IMR-90 (cell line): ENCODE results near the gene ADD1. TPM values are rescaled to one million over a fixed set of nuclear protein-coding genes. Genes with fewer than 3 reads are reported as not detected.

Experiments used
- ATAC-seq: fragments of 200-7000 bp; cut with Tn5 transposase; 2 replicates; pipeline ENCODE4 v1.9.1; 2020; ENCODE audit warnings: low read depth, mild to moderate bottlenecking, moderate library complexity
- BruUV-seq: library from RNA; stranded (reverse); fragments of 400-500 nt; replicated peaks from 2 replicates; lab custom pipeline; 2021; lab: Mats Ljungman, UMichigan
- CTCF ChIA-PET: fragments of 300-600 bp; formaldehyde crosslinking; extraction: SDS; loops from one replicate; lab custom pipeline; 2021; ENCODE audit warnings: antibody characterized with exemption; lab: Yijun Ruan, JAX
- POLR2A ChIA-PET: fragments of 300-600 bp; sonication (Branson Sonifier 250); formaldehyde crosslinking; loops from one replicate; lab custom pipeline; 2022; ENCODE audit warnings: antibody characterized with exemption; ENCODE audit not compliant: unreplicated experiment; lab: Charles Lee
- DNase-seq: peaks from one replicate; pipeline ENCODE4 v3.0.0; 2013
- H2AFZ ChIP-seq: replicated peaks from 2 replicates; pipeline ENCODE3; 2013; ENCODE audit warnings: low read length, mild to moderate bottlenecking; ENCODE audit not compliant: poor library complexity
- H2AK5ac ChIP-seq: 2 replicates; pipeline ENCODE4 v1.6.1; 2013; ENCODE audit warnings: low read depth, low read length, inconsistent platforms
- H2AK9ac ChIP-seq: replicated peaks from 2 replicates; pipeline ENCODE3; 2013; ENCODE audit warnings: mild to moderate bottlenecking, low read depth, low read length, moderate library complexity; ENCODE audit not compliant: poor library complexity
- H2BK120ac ChIP-seq: 2 replicates; pipeline ENCODE4 v1.6.1; 2013; ENCODE audit warnings: low read depth, low read length, inconsistent platforms
- H2BK15ac ChIP-seq: 3 replicates; pipeline ENCODE4 v1.6.1; 2013; ENCODE audit warnings: low read depth, low read length, inconsistent platforms
- H2BK20ac ChIP-seq: 2 replicates; pipeline ENCODE4 v1.6.1; 2013; ENCODE audit warnings: low read depth, mild to moderate bottlenecking, inconsistent platforms, low read length, moderate library complexity
- H2BK5ac ChIP-seq: 2 replicates; pipeline ENCODE4 v1.6.1; 2013; ENCODE audit warnings: mild to moderate bottlenecking, low read depth, low read length, inconsistent platforms; ENCODE audit not compliant: poor library complexity, severe bottlenecking
- H3K14ac ChIP-seq: replicated peaks from 2 replicates; pipeline ENCODE4 v1.6.1; 2013; ENCODE audit warnings: low read depth, low read length, inconsistent platforms
- H3K18ac ChIP-seq: 2 replicates; pipeline ENCODE4 v1.6.1; 2013; ENCODE audit warnings: low read depth, low read length, control low read depth
- H3K23ac ChIP-seq: 2 replicates; pipeline ENCODE4 v1.6.1; 2013; ENCODE audit warnings: low read depth, low read length, inconsistent platforms
- H3K27ac ChIP-seq: 2 replicates; pipeline ENCODE4 v1.5.1; 2013; ENCODE audit warnings: mild to moderate bottlenecking, control low read depth, low read length; ENCODE audit not compliant: insufficient read depth
- H3K27me3 ChIP-seq: 2 replicates; pipeline ENCODE4 v1.6.1; 2013; ENCODE audit warnings: low read length; ENCODE audit not compliant: control insufficient read depth, insufficient read depth
- H3K36me3 ChIP-seq: 2 replicates; pipeline ENCODE4 v1.6.1; 2013; ENCODE audit warnings: low read length, mixed read lengths; ENCODE audit not compliant: control insufficient read depth, insufficient read depth
- H3K4ac ChIP-seq: 2 replicates; pipeline ENCODE4 v1.6.1; 2013; ENCODE audit warnings: low read depth, low read length, inconsistent platforms
- H3K4me1 ChIP-seq: 2 replicates; pipeline ENCODE4 v1.6.1; 2013; ENCODE audit warnings: low read length, mixed read lengths; ENCODE audit not compliant: control insufficient read depth, insufficient read depth
- H3K4me2 ChIP-seq: 2 replicates; pipeline ENCODE4 v1.6.1; 2013; ENCODE audit warnings: low read depth, mild to moderate bottlenecking, control low read depth, low read length, moderate library complexity
- H3K4me3 ChIP-seq: 2 replicates; pipeline ENCODE4 v1.5.1; 2013; ENCODE audit warnings: low read depth, mild to moderate bottlenecking, control low read depth, low read length, moderate library complexity; ENCODE audit not compliant: insufficient read depth
- H3K56ac ChIP-seq: 2 replicates; pipeline ENCODE4 v1.6.1; 2013; ENCODE audit warnings: low read length, inconsistent platforms; ENCODE audit not compliant: insufficient read depth; ENCODE audit errors: extremely low read depth
- H3K79me1 ChIP-seq, 2 experiments: 2 replicates each; pipeline ENCODE4 v1.6.1; 2013; ENCODE audit warnings: low read length in 2 of 2, inconsistent platforms in 1 of 2, low read depth in 1 of 2
- H3K9ac ChIP-seq: 2 replicates; pipeline ENCODE4 v1.6.1; 2013; ENCODE audit warnings: low read depth, low read length, control low read depth
- H3K9me1 ChIP-seq: 2 replicates; pipeline ENCODE4 v1.6.1; 2013; ENCODE audit warnings: low read length, inconsistent platforms; ENCODE audit not compliant: insufficient read depth
- H3K9me3 ChIP-seq: 2 replicates; pipeline ENCODE4 v1.6.1; 2013; ENCODE audit warnings: low read length; ENCODE audit not compliant: control insufficient read depth, insufficient read depth
- H4K20me1 ChIP-seq: 2 replicates; pipeline ENCODE4 v1.6.1; 2013; ENCODE audit warnings: low read length, inconsistent platforms; ENCODE audit not compliant: insufficient read depth
- H4K5ac ChIP-seq: 2 replicates; pipeline ENCODE4 v1.6.1; 2013; ENCODE audit warnings: mild to moderate bottlenecking, low read depth, low read length, control low read depth
- H4K8ac ChIP-seq, 2 experiments: 2 replicates each; pipeline ENCODE4 v1.6.1; 2013; ENCODE audit warnings: low read depth in 2 of 2, low read length in 2 of 2, control low read depth in 1 of 2, inconsistent platforms in 1 of 2
- H4K91ac ChIP-seq: 2 replicates; pipeline ENCODE4 v1.6.1; 2013; ENCODE audit warnings: low read depth, low read length, inconsistent platforms; ENCODE audit not compliant: insufficient read depth
- BHLHE40 ChIP-seq: fragments of 150-350 bp; IDR thresholded peaks from 2 replicates; pipeline ENCODE4 v1.6.1; 2016; ENCODE audit warnings: mild to moderate bottlenecking, low read depth, low read length
- CEBPB ChIP-seq: IDR thresholded peaks from 2 replicates; pipeline ENCODE4 v1.6.1; 2012; ENCODE audit warnings: low read depth, low read length, improper control_type of control experiment
- CHD1 ChIP-seq: IDR thresholded peaks from 2 replicates; pipeline ENCODE4 v1.6.1; 2012; ENCODE audit warnings: low read depth, low read length, improper control_type of control experiment
- ELK1 ChIP-seq: fragments of 150-350 bp; IDR thresholded peaks from 2 replicates; pipeline ENCODE4 v1.6.1; 2016; ENCODE audit warnings: low read depth, mild to moderate bottlenecking, low read length, moderate library complexity, borderline replicate concordance
- FOS ChIP-seq: fragments of 150-350 bp; IDR thresholded peaks from 2 replicates; pipeline ENCODE4 v1.6.1; 2016; ENCODE audit warnings: low read depth, low read length
- MAFK ChIP-seq: IDR thresholded peaks from 2 replicates; pipeline ENCODE4 v1.6.1; 2012; ENCODE audit warnings: low read depth, low read length, improper control_type of control experiment
- MAZ ChIP-seq: IDR thresholded peaks from 2 replicates; pipeline ENCODE4 v1.6.1; 2012; ENCODE audit warnings: low read depth, mild to moderate bottlenecking, low read length, improper control_type of control experiment, moderate library complexity, borderline replicate concordance
- MXI1 ChIP-seq: IDR thresholded peaks from 2 replicates; pipeline ENCODE4 v1.6.1; 2012; ENCODE audit warnings: low read depth, mild to moderate bottlenecking, low read length, moderate library complexity, borderline replicate concordance
- NFE2L2 ChIP-seq: fragments of 150-350 bp; IDR thresholded peaks from 2 replicates; pipeline ENCODE4 v1.6.1; 2016; ENCODE audit warnings: low read depth, mild to moderate bottlenecking, low read length
- POLR2A ChIP-seq: IDR thresholded peaks from 2 replicates; pipeline ENCODE4 v1.6.1; 2012; ENCODE audit warnings: mild to moderate bottlenecking, low read depth, low read length
- RAD21 ChIP-seq: IDR thresholded peaks from 2 replicates; pipeline ENCODE4 v1.6.1; 2012; ENCODE audit warnings: low read length, improper control_type of control experiment
- RCOR1 ChIP-seq: IDR thresholded peaks from 2 replicates; pipeline ENCODE4 v1.6.1; 2012; ENCODE audit warnings: mild to moderate bottlenecking, low read length, improper control_type of control experiment; ENCODE audit not compliant: insufficient replicate concordance
- RFX5 ChIP-seq: IDR thresholded peaks from 2 replicates; pipeline ENCODE4 v1.8.0; 2012; ENCODE audit warnings: low read depth, mild to moderate bottlenecking, low read length, moderate library complexity
- SMC3 ChIP-seq: fragments of 150-350 bp; IDR thresholded peaks from 2 replicates; pipeline ENCODE4 v1.6.1; 2016; ENCODE audit warnings: low read depth, mild to moderate bottlenecking, antibody characterized with exemption, low read length, moderate library complexity
- WGBS, 2 experiments: methylation state at CpG; one replicate each; pipeline versions ENCODE4 v1.1.5 to v1.1.7; 2013; ENCODE audit warnings: missing lambda C conversion rate in 2 of 2; ENCODE audit not compliant: insufficient read length in 1 of 2; ENCODE audit errors: extremely low coverage in 2 of 2; 5-methylcytosine and 5-hydroxymethylcytosine counted together
- dilution Hi-C: fragments of 300-500 bp; cut with HindIII; formaldehyde crosslinking; loops from one replicate; pipeline ENCODE4 v1.14.3; 2018; ENCODE audit warnings: low sequenced_read_pairs; ENCODE audit not compliant: unreplicated experiment
- in situ Hi-C: fragments of 300-500 bp; cut with MboI; formaldehyde crosslinking; loops from 3 replicates; pipeline ENCODE4 v1.14.3; 2019; ENCODE audit warnings: low sequenced_read_pairs, inconsistent platforms, mixed read lengths
- intact Hi-C: fragments of 100-400 bp; cut with micrococcal nuclease; formaldehyde crosslinking; loops from 2 replicates; pipeline ENCODE4 v1.10.0; 2022
- polyA plus RNA-seq, 3 experiments: library from polyadenylated mRNA; depleted of rRNA; stranded (reverse); fragments of >200 nt; gene quantifications; 2 replicates each; pipeline ENCODE4 v1.2.3, GENCODE V29; 2012; ENCODE audit warnings: low replicate concordance in 1 of 3
- total RNA-seq: library from RNA; depleted of rRNA; stranded (reverse); fragments of >200 nt; gene quantifications from 2 replicates; pipeline ENCODE4 v1.2.3, GENCODE V29; 2012
- TF ChIP-seq, protein P1 (sequence below): conservative IDR thresholded peaks from 2 replicates; pipeline ENCODE4 v1.5.1; 2012; ENCODE audit warnings: mild to moderate bottlenecking, low read depth, low read length, improper control_type of control experiment
- TF ChIP-seq, protein P2 (sequence below): fragments of 150-350 bp; IDR thresholded peaks from 2 replicates; pipeline ENCODE4 v1.6.1; 2017; ENCODE audit warnings: mild to moderate bottlenecking, antibody characterized with exemption, low read length, low read depth

Gene ADD1
- total and polyA plus RNA-seq, 2 of the 4 experiments (the other 2 are of a cell fraction): 122 to 215 TPM

DNA sequence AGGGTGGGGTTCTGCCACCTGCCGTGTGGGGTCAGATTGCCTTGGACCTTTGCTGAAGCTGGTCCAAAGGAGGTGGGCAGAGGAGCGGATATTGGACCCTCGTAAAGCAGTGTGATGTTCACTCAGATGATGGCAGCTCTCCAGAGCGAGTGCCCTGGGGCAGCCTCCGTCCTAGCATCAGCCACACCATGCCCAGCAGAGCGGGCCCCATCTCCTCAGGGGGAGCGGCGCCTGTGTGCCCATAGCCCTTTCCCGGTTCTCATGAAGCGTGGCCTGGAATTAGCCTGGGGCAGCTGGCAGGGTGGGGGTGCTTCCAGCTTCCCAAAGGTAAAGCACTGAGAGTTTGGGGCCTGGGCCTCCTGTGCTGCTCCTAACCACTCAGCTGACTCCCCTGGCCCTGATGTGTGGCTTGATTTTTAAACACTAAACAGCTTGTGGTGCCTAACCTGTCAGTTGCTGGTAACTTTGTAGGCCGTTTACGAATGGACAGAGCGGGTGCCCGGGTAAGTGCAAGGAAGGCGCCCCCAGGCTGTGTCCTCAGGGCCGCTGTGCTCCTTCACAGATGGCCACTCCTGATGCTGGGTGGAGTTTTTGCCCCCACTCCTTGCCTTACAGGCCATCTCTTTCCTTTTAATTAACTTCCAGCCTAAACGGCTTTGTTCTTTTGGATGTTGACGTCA lies 83.5 kb downstream of the ADD1 start:
- Histone ChIP-seq H3K4me2 (no peak overlapping the region), H3K23ac (no peak overlapping the region), H3K9me3 (no peaks in the 10 kb centered on the region), H3K9me1 (peaks cover 12% of the 10 kb centered on the region; the same call in 1 of the 2 replicates), H2AFZ (no peak overlapping the region), H2BK120ac (no peak overlapping the region), H4K20me1 (peaks cover 33% of the 10 kb centered on the region; the same call in 1 of the 2 replicates), H3K36me3 (peaks cover 84% of the 10 kb centered on the region), H4K5ac (no peak overlapping the region), H2BK20ac (no peak overlapping the region), H3K27me3 (no peaks in the 10 kb centered on the region), H2AK5ac (no peak overlapping the region), H2AK9ac (no peak overlapping the region), H3K14ac (no peak overlapping the region), H2BK15ac (no peak overlapping the region), H3K79me1 (peaks cover 12 to 57% of the 10 kb centered on the region in 2 experiments), H3K4me1 (peaks cover 4% of the 10 kb centered on the region; the same call in 1 of the 2 replicates), H4K91ac (no peak overlapping the region), H2BK5ac (no peak overlapping the region), H4K8ac (no peak overlapping the region), H3K18ac (no peak overlapping the region), H3K4me3 (no peak overlapping the region), H3K27ac (no peak overlapping the region), H3K9ac (no peak overlapping the region), H3K56ac (no peak overlapping the region), H3K4ac (no peak overlapping the region)
- dilution Hi-C loops: no loop called here
- in situ Hi-C loops: no loop called here
- TF ChIP-seq CEBPB: no peak
- TF ChIP-seq, protein P1, sequence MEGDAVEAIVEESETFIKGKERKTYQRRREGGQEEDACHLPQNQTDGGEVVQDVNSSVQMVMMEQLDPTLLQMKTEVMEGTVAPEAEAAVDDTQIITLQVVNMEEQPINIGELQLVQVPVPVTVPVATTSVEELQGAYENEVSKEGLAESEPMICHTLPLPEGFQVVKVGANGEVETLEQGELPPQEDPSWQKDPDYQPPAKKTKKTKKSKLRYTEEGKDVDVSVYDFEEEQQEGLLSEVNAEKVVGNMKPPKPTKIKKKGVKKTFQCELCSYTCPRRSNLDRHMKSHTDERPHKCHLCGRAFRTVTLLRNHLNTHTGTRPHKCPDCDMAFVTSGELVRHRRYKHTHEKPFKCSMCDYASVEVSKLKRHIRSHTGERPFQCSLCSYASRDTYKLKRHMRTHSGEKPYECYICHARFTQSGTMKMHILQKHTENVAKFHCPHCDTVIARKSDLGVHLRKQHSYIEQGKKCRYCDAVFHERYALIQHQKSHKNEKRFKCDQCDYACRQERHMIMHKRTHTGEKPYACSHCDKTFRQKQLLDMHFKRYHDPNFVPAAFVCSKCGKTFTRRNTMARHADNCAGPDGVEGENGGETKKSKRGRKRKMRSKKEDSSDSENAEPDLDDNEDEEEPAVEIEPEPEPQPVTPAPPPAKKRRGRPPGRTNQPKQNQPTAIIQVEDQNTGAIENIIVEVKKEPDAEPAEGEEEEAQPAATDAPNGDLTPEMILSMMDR: no peak
- TF ChIP-seq BHLHE40: no peak
- TF ChIP-seq NFE2L2: no peak
- no peak for TF ChIP-seq CHD1
- no peak for TF ChIP-seq POLR2A
- TF ChIP-seq MAZ: no peak
- no peak for TF ChIP-seq ELK1
- TF ChIP-seq SMC3: no peak
- no peak for TF ChIP-seq FOS
- TF ChIP-seq, protein P2, sequence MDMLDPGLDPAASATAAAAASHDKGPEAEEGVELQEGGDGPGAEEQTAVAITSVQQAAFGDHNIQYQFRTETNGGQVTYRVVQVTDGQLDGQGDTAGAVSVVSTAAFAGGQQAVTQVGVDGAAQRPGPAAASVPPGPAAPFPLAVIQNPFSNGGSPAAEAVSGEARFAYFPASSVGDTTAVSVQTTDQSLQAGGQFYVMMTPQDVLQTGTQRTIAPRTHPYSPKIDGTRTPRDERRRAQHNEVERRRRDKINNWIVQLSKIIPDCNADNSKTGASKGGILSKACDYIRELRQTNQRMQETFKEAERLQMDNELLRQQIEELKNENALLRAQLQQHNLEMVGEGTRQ: no peak
- TF ChIP-seq MAFK: no peak
- TF ChIP-seq MXI1: no peak
- TF ChIP-seq RFX5: no peak
- TF ChIP-seq RAD21: no peak
- no peak for TF ChIP-seq RCOR1
- BruUV-seq: no TSS peak
- DNase-seq (no peak), ATAC-seq (no peak)
- 95% methylated on average over 12 of the region's 18 CpGs; no CpG with 5 or more reads in 1 of the 2 experiments for WGBS, 2 experiments
- POLR2A ChIA-PET: no interaction called here
- CTCF ChIA-PET: no interaction called here
- intact Hi-C loops: no loop called here
